GM19023 (cell line): Measurements from ENCODE around the gene SLC35F3.

ENCODE experiments used
- ATAC-seq: cut with Tn5 transposase; IDR thresholded peaks from one replicate; pipeline ENCODE4 v1.9.1; 2021; ENCODE audit warnings: mild to moderate bottlenecking, moderate library complexity; ENCODE audit not compliant: unreplicated experiment

SLC35F3 gene

GRCh38 chr1:233971753-233972152 is 67.3 kb downstream of the SLC35F3 start:
- ATAC-seq = no peak

GRCh38 chr1:233972563-233972950 is 68.1 kb downstream of the SLC35F3 start:
- no peak for ATAC-seq

GRCh38 chr1:233972951-233973635 is 68.6 kb downstream of the SLC35F3 start:
- no peak for ATAC-seq

GRCh38 chr1:233975486-233975885 is 71.0 kb downstream of the SLC35F3 start:
- ATAC-seq = no peak

- ATAC-seq = no peak
Measured at GRCh38 chr1:233981042-233981675, 76.7 kb downstream of the SLC35F3 start.

- no peak for ATAC-seq
Measured at GRCh38 chr1:233982827-233983518, 78.5 kb downstream of the SLC35F3 start.

GRCh38 chr1:233983811-233984210 is 79.3 kb downstream of the SLC35F3 start:
- ATAC-seq = no peak

GRCh38 chr1:233988963-233989696 is 84.7 kb downstream of the SLC35F3 start:
- no peak for ATAC-seq

- ATAC-seq = no peak
Measured at GRCh38 chr1:233990486-233990885, 86.0 kb downstream of the SLC35F3 start.

- ATAC-seq = no peak
Measured at GRCh38 chr1:233993651-233994050, 89.2 kb downstream of the SLC35F3 start.

- no peak for ATAC-seq
Measured at GRCh38 chr1:233994112-233994511, 89.6 kb downstream of the SLC35F3 start.

GRCh38 chr1:233998456-233998855 is 94.0 kb downstream of the SLC35F3 start:
- no peak for ATAC-seq

GRCh38 chr1:233998891-233999290 is 94.4 kb downstream of the SLC35F3 start:
- no peak for ATAC-seq

- no peak for ATAC-seq
Measured at GRCh38 chr1:234000557-234001041, 96.1 kb downstream of the SLC35F3 start.

- ATAC-seq = no peak
Measured at GRCh38 chr1:234001817-234002216, 97.3 kb downstream of the SLC35F3 start.

- ATAC-seq = no peak
Measured at GRCh38 chr1:234004591-234004990, 100.1 kb downstream of the SLC35F3 start.

GRCh38 chr1:234007684-234008083 is 103.2 kb downstream of the SLC35F3 start:
- ATAC-seq = no peak

GRCh38 chr1:234008591-234008990 is 104.1 kb downstream of the SLC35F3 start:
- no peak for ATAC-seq

- no peak for ATAC-seq
Measured at GRCh38 chr1:234009668-234010067, 105.2 kb downstream of the SLC35F3 start.

GRCh38 chr1:234014208-234014607 is 109.7 kb downstream of the SLC35F3 start:
- no peak for ATAC-seq

- no peak for ATAC-seq
Measured at GRCh38 chr1:234018816-234019215, 114.3 kb downstream of the SLC35F3 start.
